Gastroesophageal sphincter (tissue), 3 donors: Measurements from ENCODE around the gene FOXJ3.

Experiments
- CTCF ChIP-seq, 4 experiments: fragments of 200-600 bp in 2 of 4; fragments of 450-650 bp in 2 of 4; sonication (generic) in 1 of 4; IDR thresholded peaks; one replicate each; pipeline ENCODE4 v1.5.1; 2017 to 2019; ENCODE audit warnings: antibody characterized with exemption in 4 of 4, mild to moderate bottlenecking in 2 of 4, moderate library complexity in 2 of 4
- EP300 ChIP-seq: sonication (generic); formaldehyde crosslinking; IDR thresholded peaks from one replicate; pipeline ENCODE4 v1.6.1; 2017; ENCODE audit warnings: antibody characterized with exemption, mild to moderate bottlenecking
- POLR2A ChIP-seq, 2 donors: fragments of 450-650 bp; IDR thresholded peaks; one replicate each; pipeline ENCODE4 v1.6.1; 2017; ENCODE audit warnings: antibody characterized with exemption in 2 of 2, mild to moderate bottlenecking in 2 of 2, moderate library complexity in 1 of 2
- POLR2AphosphoS5 ChIP-seq: sonication (generic); formaldehyde crosslinking; IDR thresholded peaks from one replicate; pipeline ENCODE4 v1.6.1; 2017; ENCODE audit warnings: antibody characterized with exemption

GRCh38 chr1:42359466-42359865 is 24.4 kb upstream of the FOXJ3 start:
- TF ChIP-seq CTCF (IDR thresholded peaks at IDR 0.05) (no peak), POLR2AphosphoS5 (no peak), POLR2A (IDR thresholded peaks at IDR 0.05) (no peak), EP300 (no peak)
